MM.1S (cell line): Measurements from ENCODE around the gene SORL1.

Source experiments
- DNase-seq: peaks from one replicate; pipeline ENCODE4 v3.0.0-alpha.2; 2015
- H2AFZ ChIP-seq: fragments of 300-600 bp; sonication (generic); 2 replicates; pipeline ENCODE4 v1.6.0; 2016; ENCODE audit warnings: antibody characterized with exemption, low read length
- H3F3A ChIP-seq: fragments of 300-600 bp; sonication (generic); 2 replicates; pipeline ENCODE4 v1.6.1; 2016; ENCODE audit warnings: mild to moderate bottlenecking, antibody characterized with exemption, low read length, moderate library complexity, mixed read lengths; ENCODE audit not compliant: insufficient read depth
- H3K27ac ChIP-seq: fragments of 300-600 bp; sonication (generic); 2 replicates; pipeline ENCODE4 v1.5.1; 2016; ENCODE audit warnings: mild to moderate bottlenecking, low read length
- H3K27me3 ChIP-seq: fragments of 300-600 bp; sonication (generic); replicated peaks from 2 replicates; pipeline ENCODE4 v1.6.0; 2016; ENCODE audit warnings: low read length; ENCODE audit not compliant: insufficient read depth
- H3K36me3 ChIP-seq: fragments of 300-600 bp; sonication (generic); replicated peaks from 2 replicates; pipeline ENCODE4 v1.6.1; 2016; ENCODE audit warnings: mild to moderate bottlenecking, low read length, mixed read lengths; ENCODE audit not compliant: insufficient read depth
- H3K4me1 ChIP-seq: fragments of 300-600 bp; sonication (generic); 2 replicates; pipeline ENCODE4 v1.6.1; 2016; ENCODE audit warnings: low read length, mixed read lengths
- H3K4me2 ChIP-seq: fragments of 300-600 bp; sonication (generic); 2 replicates; pipeline ENCODE4 v1.6.0; 2016; ENCODE audit warnings: low read depth, low read length
- H3K4me3 ChIP-seq: fragments of 300-600 bp; sonication (generic); 2 replicates; pipeline ENCODE4 v1.5.1; 2016; ENCODE audit warnings: low read length, mixed read lengths
- H3K79me2 ChIP-seq: fragments of 300-600 bp; sonication (generic); 2 replicates; pipeline ENCODE4 v1.6.1; 2016; ENCODE audit warnings: mixed run types, low read length, mixed read lengths
- H3K9ac ChIP-seq: fragments of 300-600 bp; sonication (generic); 2 replicates; pipeline ENCODE4 v1.6.1; 2016; ENCODE audit warnings: low read length, mixed read lengths
- H3K9me2 ChIP-seq: fragments of 300-600 bp; sonication (generic); replicated peaks from 2 replicates; pipeline ENCODE4 v1.6.1; 2016; ENCODE audit warnings: mild to moderate bottlenecking, low read length, mixed read lengths; ENCODE audit not compliant: insufficient read depth
- H3K9me3 ChIP-seq: fragments of 300-600 bp; sonication (generic); replicated peaks from 2 replicates; pipeline ENCODE4 v1.6.1; 2016; ENCODE audit warnings: mild to moderate bottlenecking, low read length, mixed read lengths; ENCODE audit not compliant: insufficient read depth
- H4K20me1 ChIP-seq: fragments of 300-600 bp; sonication (generic); 2 replicates; pipeline ENCODE4 v1.6.1; 2016; ENCODE audit warnings: mild to moderate bottlenecking, low read length, moderate library complexity, mixed read lengths; ENCODE audit not compliant: insufficient read depth
- EZH2 ChIP-seq: fragments of 300-600 bp; sonication (generic); optimal IDR thresholded peaks from 2 replicates; pipeline ENCODE3; 2017; ENCODE audit warnings: low read depth, mild to moderate bottlenecking, antibody characterized with exemption, low read length, mixed read lengths
- EZH2phosphoT487 ChIP-seq: fragments of 300-600 bp; sonication (generic); IDR thresholded peaks from 2 replicates; pipeline ENCODE4 v1.6.1; 2018; ENCODE audit warnings: antibody characterized with exemption, low read length
- TF ChIP-seq, protein P1 (sequence below): fragments of 300-600 bp; sonication (generic); IDR thresholded peaks from 2 replicates; pipeline ENCODE4 v1.5.1; 2016; ENCODE audit warnings: antibody characterized with exemption, low read length, mixed read lengths

SORL1 gene

DNA sequence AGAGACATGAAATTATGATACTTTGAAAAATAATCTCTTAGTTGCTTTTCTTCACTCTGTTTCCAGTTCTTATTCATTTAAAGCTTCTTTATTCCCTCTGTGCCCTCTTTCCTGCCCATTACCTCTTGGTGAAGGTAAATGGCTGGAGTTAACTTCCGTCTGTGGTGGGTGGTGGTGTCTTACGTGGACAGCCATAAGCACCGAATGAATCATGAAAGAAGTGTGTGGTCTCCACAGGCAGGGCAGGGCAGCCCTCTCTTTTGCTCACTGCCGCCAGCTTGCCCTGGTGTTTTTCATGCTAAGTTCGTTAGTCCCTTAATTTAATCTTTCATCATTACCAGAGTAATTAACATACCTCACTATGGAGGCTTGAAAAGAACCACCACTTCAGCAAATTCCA lies 99.3 kb downstream of the SORL1 start:
- Histone ChIP-seq H3K9ac (no peak overlapping the region), H3K4me1 (no peaks in the 10 kb centered on the region), H3K27ac (no peak overlapping the region), H3K9me2 (no peaks in the 10 kb centered on the region), H3K4me3 (no peak overlapping the region), H3F3A (no peaks in the 10 kb centered on the region), H4K20me1 (no peaks in the 10 kb centered on the region), H3K36me3 (no peaks in the 10 kb centered on the region), H3K9me3 (no peaks in the 10 kb centered on the region), H3K4me2 (no peak overlapping the region), H3K27me3 (no peaks in the 10 kb centered on the region), H2AFZ (no peak overlapping the region), H3K79me2 (no peaks in the 10 kb centered on the region)
- TF ChIP-seq EZH2: no peak
- TF ChIP-seq EZH2phosphoT487: no peak
- no peak for DNase-seq

DNA sequence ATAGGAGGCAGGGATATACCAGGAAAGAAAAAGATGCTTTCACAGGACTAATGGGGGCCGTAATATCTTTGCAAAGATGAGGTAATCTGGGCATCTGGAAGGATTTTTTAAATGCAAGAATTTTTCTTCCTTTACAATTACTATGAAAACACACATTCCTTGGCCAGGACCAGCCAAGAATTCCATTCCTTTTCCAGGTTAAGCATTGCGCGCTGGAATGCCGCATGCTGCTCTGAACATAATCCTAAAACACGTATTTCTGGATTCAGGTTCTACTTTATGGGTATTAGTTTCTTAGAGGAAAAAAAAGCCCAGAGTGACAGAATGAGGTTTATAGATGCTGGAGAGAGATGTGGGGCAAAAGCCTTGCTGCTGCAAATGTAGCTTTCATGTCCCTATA lies 100.0 kb downstream of the SORL1 start:
- Histone ChIP-seq H3F3A (no peaks in the 10 kb centered on the region), H3K9ac (no peak overlapping the region), H3K36me3 (no peaks in the 10 kb centered on the region), H3K27ac (no peak overlapping the region), H2AFZ (no peak overlapping the region), H3K27me3 (no peaks in the 10 kb centered on the region), H3K9me3 (no peaks in the 10 kb centered on the region), H3K4me2 (no peak overlapping the region), H3K79me2 (no peaks in the 10 kb centered on the region), H4K20me1 (no peaks in the 10 kb centered on the region), H3K4me1 (no peaks in the 10 kb centered on the region), H3K9me2 (no peaks in the 10 kb centered on the region), H3K4me3 (no peak overlapping the region)
- TF ChIP-seq, protein P1, sequence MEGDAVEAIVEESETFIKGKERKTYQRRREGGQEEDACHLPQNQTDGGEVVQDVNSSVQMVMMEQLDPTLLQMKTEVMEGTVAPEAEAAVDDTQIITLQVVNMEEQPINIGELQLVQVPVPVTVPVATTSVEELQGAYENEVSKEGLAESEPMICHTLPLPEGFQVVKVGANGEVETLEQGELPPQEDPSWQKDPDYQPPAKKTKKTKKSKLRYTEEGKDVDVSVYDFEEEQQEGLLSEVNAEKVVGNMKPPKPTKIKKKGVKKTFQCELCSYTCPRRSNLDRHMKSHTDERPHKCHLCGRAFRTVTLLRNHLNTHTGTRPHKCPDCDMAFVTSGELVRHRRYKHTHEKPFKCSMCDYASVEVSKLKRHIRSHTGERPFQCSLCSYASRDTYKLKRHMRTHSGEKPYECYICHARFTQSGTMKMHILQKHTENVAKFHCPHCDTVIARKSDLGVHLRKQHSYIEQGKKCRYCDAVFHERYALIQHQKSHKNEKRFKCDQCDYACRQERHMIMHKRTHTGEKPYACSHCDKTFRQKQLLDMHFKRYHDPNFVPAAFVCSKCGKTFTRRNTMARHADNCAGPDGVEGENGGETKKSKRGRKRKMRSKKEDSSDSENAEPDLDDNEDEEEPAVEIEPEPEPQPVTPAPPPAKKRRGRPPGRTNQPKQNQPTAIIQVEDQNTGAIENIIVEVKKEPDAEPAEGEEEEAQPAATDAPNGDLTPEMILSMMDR: no peak
- TF ChIP-seq EZH2 (no peak), EZH2phosphoT487 (no peak)
- DNase-seq: no peak

DNA sequence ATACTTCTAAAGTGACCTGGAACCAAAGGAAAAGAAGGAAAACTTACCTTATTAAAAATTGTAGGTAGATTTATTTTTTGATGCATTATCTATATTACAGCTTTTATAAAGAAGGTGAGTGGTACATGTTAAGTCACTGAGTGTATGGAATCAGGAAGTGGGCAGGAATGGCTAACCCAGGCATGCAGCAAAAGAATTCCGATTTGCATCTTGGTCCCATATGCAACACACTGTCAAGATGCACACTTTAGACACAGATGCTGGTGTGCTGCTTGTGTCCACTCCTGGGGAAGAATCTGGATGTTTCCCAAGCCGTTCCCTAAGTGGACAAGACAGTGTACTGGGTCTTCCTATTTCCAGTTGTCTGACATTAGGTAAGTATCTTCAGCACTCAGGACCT lies 100.5 kb downstream of the SORL1 start:
- Histone ChIP-seq H3K4me2 (no peak overlapping the region), H3K4me3 (no peak overlapping the region), H3K27me3 (no peaks in the 10 kb centered on the region), H3K9me2 (no peaks in the 10 kb centered on the region), H3K9me3 (no peaks in the 10 kb centered on the region), H3K4me1 (no peaks in the 10 kb centered on the region), H3K36me3 (no peaks in the 10 kb centered on the region), H4K20me1 (no peaks in the 10 kb centered on the region), H3K9ac (no peak overlapping the region), H3F3A (no peaks in the 10 kb centered on the region), H3K79me2 (no peaks in the 10 kb centered on the region), H3K27ac (no peak overlapping the region), H2AFZ (no peak overlapping the region)
- TF ChIP-seq EZH2phosphoT487 (no peak), EZH2 (no peak)
- TF ChIP-seq, protein P1: no peak
- no peak for DNase-seq

DNA sequence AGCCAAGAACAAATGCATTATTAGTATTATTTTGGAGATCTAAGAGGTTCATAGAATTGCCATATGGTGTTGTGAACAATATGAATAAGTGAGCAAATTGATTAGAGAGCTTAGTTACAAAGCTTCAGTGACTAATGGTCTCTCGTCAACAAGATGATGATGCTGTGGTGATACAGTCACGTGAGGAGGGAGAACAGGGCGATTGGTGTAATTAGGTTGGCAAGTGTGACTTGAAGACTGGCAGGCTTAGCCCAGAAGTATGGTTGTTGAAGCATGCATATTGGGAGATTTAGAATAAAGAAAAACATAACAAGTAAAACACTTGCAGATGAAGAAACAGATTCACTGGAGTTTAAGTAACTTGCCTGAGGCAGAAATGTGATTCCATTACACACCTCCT lies 101.3 kb downstream of the SORL1 start:
- no peaks in the 10 kb centered on the region for H3K4me1 ChIP-seq
- H3K9me3 ChIP-seq: no peaks in the 10 kb centered on the region
- no peaks in the 10 kb centered on the region for H3F3A ChIP-seq
- H3K9me2 ChIP-seq: no peaks in the 10 kb centered on the region
- no peak overlapping the region for H2AFZ ChIP-seq
- H3K4me3 ChIP-seq: no peak overlapping the region
- H4K20me1 ChIP-seq: no peaks in the 10 kb centered on the region
- H3K27me3 ChIP-seq: no peaks in the 10 kb centered on the region
- DNase-seq: no peak
- H3K27ac ChIP-seq: no peak overlapping the region
- no peak overlapping the region for H3K4me2 ChIP-seq
- TF ChIP-seq EZH2phosphoT487 (no peak), EZH2 (no peak)
- TF ChIP-seq, protein P1: no peak
- H3K79me2 ChIP-seq: no peaks in the 10 kb centered on the region
- H3K36me3 ChIP-seq: no peaks in the 10 kb centered on the region
- H3K9ac ChIP-seq: no peak overlapping the region
